Endothelial cell of umbilical vein (primary cell): Measurements from ENCODE around the gene PRR3. TPM values are rescaled to one million over a fixed set of nuclear protein-coding genes. Genes with fewer than 3 reads are reported as not detected.

ENCODE experiments used
- BruUV-seq: library from RNA; stranded (reverse); fragments of 400-500 nt; replicated peaks from 2 replicates; lab custom pipeline; 2021; lab: Mats Ljungman, UMichigan
- CTCF ChIA-PET: fragments of 300-600, 350-600 bp; sonication (Branson Sonifier 250); formaldehyde crosslinking; loops from one replicate; lab custom pipeline; 2021; ENCODE audit warnings: antibody characterized with exemption, inconsistent platforms; lab: Charles Lee
- POLR2A ChIA-PET: fragments of 300-600, 350-600 bp; sonication (Branson Sonifier 250); formaldehyde crosslinking; loops from one replicate; lab custom pipeline; 2021; ENCODE audit warnings: antibody characterized with exemption, inconsistent platforms; lab: Charles Lee
- DNase-seq: peaks from one replicate; pipeline ENCODE4 v3.0.0-alpha.2; 2011; ENCODE audit warnings: low read depth, low spot score
- FAIRE-seq: peaks from 2 replicates; lab custom pipeline; 2011; peaks lifted over from hg19 to GRCh38; lab: Jason Lieb, UNC
- H2AFZ ChIP-seq: 2 replicates; pipeline ENCODE4 v1.6.0; 2012; ENCODE audit warnings: low read depth, low read length, control low read depth, inconsistent platforms
- H3K27ac ChIP-seq: 2 replicates; pipeline ENCODE4 v1.5.1; 2011; ENCODE audit warnings: low read depth, mild to moderate bottlenecking, control low read depth, low read length, moderate library complexity; ENCODE audit not compliant: insufficient read depth
- H3K27me3 ChIP-seq, 2 experiments: 2 replicates each; pipeline versions ENCODE4 v1.6.0 to v1.6.1; 2011; ENCODE audit warnings: low read length in 2 of 2, mixed read lengths in 1 of 2; ENCODE audit not compliant: control insufficient read depth in 2 of 2, insufficient read depth in 2 of 2
- H3K36me3 ChIP-seq, 2 experiments: 2 replicates in 1 of 2; 3 replicates in 1 of 2; pipeline ENCODE4 v1.5.1; 2011; ENCODE audit warnings: low read length in 2 of 2, mild to moderate bottlenecking in 1 of 2, moderate library complexity in 1 of 2; ENCODE audit not compliant: control insufficient read depth in 2 of 2, insufficient read depth in 2 of 2; ENCODE audit errors: extremely low read depth in 1 of 2
- H3K4me1 ChIP-seq: 3 replicates; pipeline ENCODE4 v1.5.1; 2011; ENCODE audit warnings: mild to moderate bottlenecking, low read length; ENCODE audit not compliant: control insufficient read depth, insufficient read depth; ENCODE audit errors: extremely low read depth
- H3K4me2 ChIP-seq: 2 replicates; pipeline ENCODE4 v1.6.1; 2011; ENCODE audit warnings: low read length, control low read depth, mixed read lengths; ENCODE audit not compliant: insufficient read depth
- H3K4me3 ChIP-seq, 3 experiments: fragments of 200-600 bp in 1 of 3; sonication (generic), shearing (Covaris generic) in 1 of 3; replicated peaks in 1 of 3; 2 replicates each; pipeline ENCODE4 v1.5.1; 2011 to 2016; ENCODE audit warnings: control low read depth in 3 of 3, low read length in 3 of 3, mild to moderate bottlenecking in 2 of 3, inconsistent platforms in 1 of 3, low read depth in 1 of 3, moderate library complexity in 1 of 3; ENCODE audit not compliant: insufficient read depth in 1 of 3
- H3K79me2 ChIP-seq: 2 replicates; pipeline ENCODE4 v1.6.0; 2012; ENCODE audit warnings: low read length, inconsistent platforms; ENCODE audit not compliant: control insufficient read depth, insufficient read depth
- H3K9ac ChIP-seq: replicated peaks from 2 replicates; pipeline ENCODE3; 2011; ENCODE audit warnings: low read length, control low read depth; ENCODE audit not compliant: insufficient read depth; ENCODE audit errors: extremely low read depth
- H3K9me1 ChIP-seq: replicated peaks from 3 replicates; pipeline ENCODE4 v1.6.0; 2011; ENCODE audit warnings: mild to moderate bottlenecking, low read length; ENCODE audit not compliant: control insufficient read depth, insufficient read depth; ENCODE audit errors: extremely low read depth
- H3K9me3 ChIP-seq: replicated peaks from 2 replicates; pipeline ENCODE4 v1.5.1; 2012; ENCODE audit warnings: low read length, inconsistent platforms; ENCODE audit not compliant: control insufficient read depth, insufficient read depth
- H4K20me1 ChIP-seq: replicated peaks from 2 replicates; pipeline ENCODE3; 2011; ENCODE audit warnings: mild to moderate bottlenecking, low read length; ENCODE audit not compliant: control insufficient read depth, insufficient read depth; ENCODE audit errors: extremely low read depth
- CTCF ChIP-seq, 2 donors: IDR thresholded peaks; 1 replicate in 1 of 2; 2 replicates in 1 of 2; pipeline ENCODE4 v1.5.1; 2011; ENCODE audit warnings: low read length in 2 of 2, mild to moderate bottlenecking in 2 of 2, moderate library complexity in 2 of 2, control low read depth in 1 of 2, inconsistent platforms in 1 of 2, low read depth in 1 of 2; ENCODE audit not compliant: insufficient read depth in 1 of 2; ENCODE audit errors: extremely low read depth in 1 of 2
- EZH2 ChIP-seq: IDR thresholded peaks from 2 replicates; pipeline ENCODE4 v1.6.1; 2012; ENCODE audit warnings: borderline replicate concordance, low read depth, mild to moderate bottlenecking, moderate library complexity, low read length, inconsistent platforms; ENCODE audit not compliant: severe bottlenecking
- FOS ChIP-seq: IDR thresholded peaks from 2 replicates; pipeline ENCODE4 v1.6.1; 2011; ENCODE audit warnings: mild to moderate bottlenecking, low read length, moderate library complexity, borderline replicate concordance; ENCODE audit not compliant: insufficient read depth
- GATA2 ChIP-seq: IDR thresholded peaks from 2 replicates; pipeline ENCODE4 v1.7.0; 2011; ENCODE audit warnings: low read depth, mild to moderate bottlenecking, moderate library complexity, mixed read lengths, low read length; ENCODE audit not compliant: insufficient read length, insufficient read depth
- JUN ChIP-seq: IDR thresholded peaks from 2 replicates; pipeline ENCODE4 v1.6.1; 2011; ENCODE audit warnings: borderline replicate concordance, low read depth; ENCODE audit not compliant: insufficient read length, insufficient read depth
- MAX ChIP-seq: IDR thresholded peaks from 2 replicates; pipeline ENCODE4 v1.6.1; 2011; ENCODE audit not compliant: insufficient read depth, insufficient read length
- MYC ChIP-seq: IDR thresholded peaks from one replicate; pipeline ENCODE4 v1.6.1; 2011; ENCODE audit warnings: mild to moderate bottlenecking, low read depth, low read length
- POLR2A ChIP-seq: IDR thresholded peaks from 2 replicates; pipeline ENCODE4 v1.6.1; 2012; ENCODE audit warnings: low read depth, mild to moderate bottlenecking, control low read depth, low read length
- POLR2AphosphoS5 ChIP-seq: IDR thresholded peaks from 2 replicates; pipeline ENCODE4 v1.6.1; 2012; ENCODE audit warnings: low read depth, mild to moderate bottlenecking, control low read depth, low read length, moderate library complexity; ENCODE audit not compliant: insufficient read depth
- dilution Hi-C: fragments of 300-500 bp; cut with MboI; formaldehyde crosslinking; loops from one replicate; pipeline ENCODE4 v1.15.0; 2019; ENCODE audit warnings: low sequenced_read_pairs; ENCODE audit not compliant: extremely low pct_ligation_motif_present
- intact Hi-C: fragments of 100-400 bp; cut with micrococcal nuclease; formaldehyde crosslinking; loops from one replicate; pipeline ENCODE4 v1.10.0; 2022
- polyA plus RNA-seq, 4 experiments: library from polyadenylated mRNA; depleted of rRNA in 3 of 4; stranded (reverse) in 3 of 4; unstranded in 1 of 4; fragments of >200 nt; gene quantifications; 2 replicates each; pipeline versions ENCODE4 v1.2.1 to v1.2.3, GENCODE V29; 2011 to 2012; ENCODE audit warnings: missing spikeins in 1 of 4
- total RNA-seq: library from RNA; stranded (reverse); gene quantifications from 2 replicates; pipeline ENCODE4 v1.2.3, GENCODE V29; 2021

The PRR3 gene
- total and polyA plus RNA-seq, 2 donors (not counting 3 experiments of a cell fraction or from before 2014, with no cell fraction given), result 10.6 to 22.3 TPM

DNA sequence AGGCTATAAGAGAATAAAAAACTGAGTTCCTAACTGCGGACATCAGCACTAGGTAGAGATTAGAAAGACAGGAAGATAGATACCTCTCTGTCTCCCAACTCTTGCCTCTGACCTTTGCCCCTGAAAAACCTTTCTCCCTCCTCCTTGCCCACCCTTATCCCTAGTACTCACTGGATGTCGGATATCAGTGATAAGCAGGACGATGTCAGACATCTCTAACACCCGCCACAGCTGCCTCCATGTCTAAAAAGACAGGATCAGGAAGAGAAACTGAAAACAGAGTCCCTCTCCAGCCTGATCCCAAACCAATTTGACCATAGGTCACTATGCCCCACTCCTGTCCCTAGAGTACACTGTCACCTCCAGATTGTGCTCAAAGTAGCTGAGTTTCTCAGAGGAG is 2.7 kb upstream of the PRR3 start:
- dilution Hi-C loops, result no loop called here
- H3K36me3 ChIP-seq, result peaks cover 0 to 17% of the 10 kb centered on the region in 2 experiments

More for the DNA sequence above, 2.7 kb upstream of the PRR3 start:
- Histone ChIP-seq H3K4me1 (peaks cover 19% of the 10 kb centered on the region), H3K4me3 (no peak overlapping the region), H3K9me1 (no peaks in the 10 kb centered on the region), H3K27me3 (no peaks in the 10 kb centered on the region), H3K4me2 (peak overlapping the region; percentile 83), H3K27ac (no peak overlapping the region), H3K79me2 (peaks cover 16% of the 10 kb centered on the region), H3K9me3 (no peaks in the 10 kb centered on the region), H4K20me1 (no peaks in the 10 kb centered on the region), H2AFZ (no peak overlapping the region), H3K9ac (peak overlapping the region; percentile 10)
- intact Hi-C loops, result no loop called here
- no peak for TF ChIP-seq CTCF (IDR thresholded peaks at IDR 0.05; ENCODE audit: extremely low read depth in 1 of 2, insufficient read depth in 1 of 2, low read depth in 1 of 2, low read length in 2 of 2)
- no peak for TF ChIP-seq MAX
- TF ChIP-seq FOS, result no peak
- TF ChIP-seq POLR2AphosphoS5, result no peak
- no peak for TF ChIP-seq EZH2
- no peak for TF ChIP-seq MYC
- no peak for TF ChIP-seq JUN
- TF ChIP-seq GATA2, result no peak
- no peak for TF ChIP-seq POLR2A
- POLR2A ChIA-PET, result no interaction called here
- no peak for DNase-seq
- no TSS peak for BruUV-seq
- FAIRE-seq, result no peak
- CTCF ChIA-PET, result interaction anchor here (0.9 to 4.9 kb wide), 7 partner anchors 10 to 176 kb away, joined by 3 to 65 read pairs (median 8); no protein-coding TSS in a partner anchor
